ENCODE data around the gene FMNL2. TPM values are rescaled to one million over a fixed set of nuclear protein-coding genes. Genes with fewer than 3 reads are reported as not detected.

FMNL2 gene
- total RNA-seq, 1 donor from 2014 or later: 108 TPM

- peaks cover 3% of the 10 kb centered on the region for H3K36me3 Mint-ChIP-seq (ENCODE audit: insufficient read depth)
- TF ChIP-seq, protein P1, sequence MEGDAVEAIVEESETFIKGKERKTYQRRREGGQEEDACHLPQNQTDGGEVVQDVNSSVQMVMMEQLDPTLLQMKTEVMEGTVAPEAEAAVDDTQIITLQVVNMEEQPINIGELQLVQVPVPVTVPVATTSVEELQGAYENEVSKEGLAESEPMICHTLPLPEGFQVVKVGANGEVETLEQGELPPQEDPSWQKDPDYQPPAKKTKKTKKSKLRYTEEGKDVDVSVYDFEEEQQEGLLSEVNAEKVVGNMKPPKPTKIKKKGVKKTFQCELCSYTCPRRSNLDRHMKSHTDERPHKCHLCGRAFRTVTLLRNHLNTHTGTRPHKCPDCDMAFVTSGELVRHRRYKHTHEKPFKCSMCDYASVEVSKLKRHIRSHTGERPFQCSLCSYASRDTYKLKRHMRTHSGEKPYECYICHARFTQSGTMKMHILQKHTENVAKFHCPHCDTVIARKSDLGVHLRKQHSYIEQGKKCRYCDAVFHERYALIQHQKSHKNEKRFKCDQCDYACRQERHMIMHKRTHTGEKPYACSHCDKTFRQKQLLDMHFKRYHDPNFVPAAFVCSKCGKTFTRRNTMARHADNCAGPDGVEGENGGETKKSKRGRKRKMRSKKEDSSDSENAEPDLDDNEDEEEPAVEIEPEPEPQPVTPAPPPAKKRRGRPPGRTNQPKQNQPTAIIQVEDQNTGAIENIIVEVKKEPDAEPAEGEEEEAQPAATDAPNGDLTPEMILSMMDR (IDR thresholded peaks at IDR 0.05; ENCODE audit: unreplicated experiment): no peak
- H3K4me1 Mint-ChIP-seq (ENCODE audit: low read depth): peaks cover 38% of the 10 kb centered on the region
- peaks cover 9% of the 10 kb centered on the region for H3K9me3 Mint-ChIP-seq (ENCODE audit: low read depth)
- H3K27me3 Mint-ChIP-seq: no peaks in the 10 kb centered on the region
- no peak overlapping the region for H3K27ac Mint-ChIP-seq
- H3K4me3 Mint-ChIP-seq (ENCODE audit: low read depth): no peak overlapping the region
- DNase-seq (ENCODE audit: low spot score, unreplicated experiment): no peak
Measured at GRCh38 chr2:152455738-152456137, 120.8 kb downstream of the FMNL2 start.

GRCh38 chr2:152456262-152456661 is 121.3 kb downstream of the FMNL2 start:
- H3K27ac Mint-ChIP-seq: no peak overlapping the region
- no peak for DNase-seq (ENCODE audit: low spot score, unreplicated experiment)
- TF ChIP-seq, protein P1 (IDR thresholded peaks at IDR 0.05; ENCODE audit: unreplicated experiment): no peak
- H3K4me3 Mint-ChIP-seq (ENCODE audit: low read depth): no peak overlapping the region
- peaks cover 40% of the 10 kb centered on the region for H3K4me1 Mint-ChIP-seq (ENCODE audit: low read depth)
- peaks cover 3% of the 10 kb centered on the region for H3K36me3 Mint-ChIP-seq (ENCODE audit: insufficient read depth)
- H3K27me3 Mint-ChIP-seq: no peaks in the 10 kb centered on the region
- H3K9me3 Mint-ChIP-seq (ENCODE audit: low read depth): peaks cover 9% of the 10 kb centered on the region

DNA sequence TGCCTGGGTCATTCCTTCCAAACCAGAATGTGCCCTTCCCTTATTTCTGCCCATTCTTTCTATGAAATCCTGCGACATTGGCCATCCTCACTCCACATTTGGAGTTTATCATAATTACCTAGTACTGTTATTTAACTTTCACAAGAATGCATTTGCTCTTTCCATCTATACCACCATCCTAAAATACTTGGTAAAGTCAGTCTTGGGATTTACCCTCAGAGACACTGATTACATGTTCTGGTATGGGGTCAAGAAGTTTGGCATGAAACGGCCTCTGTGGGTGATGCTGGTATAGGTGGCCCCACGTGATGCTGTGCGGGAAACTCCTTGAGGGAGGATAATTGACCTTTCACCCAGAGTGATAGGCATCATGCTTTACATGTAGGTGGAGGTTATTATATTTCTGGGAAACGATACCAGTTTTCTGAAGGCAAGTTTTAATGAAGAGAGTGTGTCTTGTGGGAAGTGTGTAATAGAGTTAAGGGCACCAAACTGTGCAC is 123.5 kb downstream of the FMNL2 start:
- peak overlapping the region; percentile 17 for H3K27ac Mint-ChIP-seq
- H3K9me3 Mint-ChIP-seq (ENCODE audit: low read depth): peaks cover 9% of the 10 kb centered on the region
- peaks cover 28% of the 10 kb centered on the region for H3K4me1 Mint-ChIP-seq (ENCODE audit: low read depth)
- TF ChIP-seq, protein P1 (IDR thresholded peaks at IDR 0.05; ENCODE audit: unreplicated experiment): no peak
- peaks cover 3% of the 10 kb centered on the region for H3K36me3 Mint-ChIP-seq (ENCODE audit: insufficient read depth)
- no peaks in the 10 kb centered on the region for H3K27me3 Mint-ChIP-seq
- DNase-seq (ENCODE audit: low spot score, unreplicated experiment): no peak
- no peak overlapping the region for H3K4me3 Mint-ChIP-seq (ENCODE audit: low read depth)

DNA sequence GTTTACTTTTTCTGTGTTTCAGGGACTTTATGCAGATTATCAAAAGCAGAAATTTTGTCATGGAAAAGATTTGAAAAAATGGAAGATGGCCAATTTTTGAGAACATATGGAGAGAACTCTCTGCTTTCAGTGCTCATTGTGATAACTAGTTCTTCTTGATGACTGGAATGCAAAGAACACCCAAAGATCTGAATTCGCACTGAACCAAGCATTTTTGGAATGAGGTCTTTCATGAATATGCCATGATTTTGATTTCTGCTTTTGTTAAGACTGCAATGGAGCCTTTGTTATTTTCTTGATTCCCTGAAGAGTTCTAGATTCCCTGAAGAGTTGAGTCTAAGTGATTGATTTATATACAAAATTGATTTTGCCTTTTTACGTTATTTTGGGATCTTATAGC is 124.1 kb downstream of the FMNL2 start:
- Mint-ChIP-seq H3K4me3 (ENCODE audit: low read depth) (no peak overlapping the region), H3K4me1 (ENCODE audit: low read depth) (peaks cover 25% of the 10 kb centered on the region), H3K27ac (peak overlapping the region; percentile 17), H3K36me3 (ENCODE audit: insufficient read depth) (peaks cover 3% of the 10 kb centered on the region), H3K9me3 (ENCODE audit: low read depth) (peaks cover 9% of the 10 kb centered on the region), H3K27me3 (no peaks in the 10 kb centered on the region)
- DNase-seq (ENCODE audit: low spot score, unreplicated experiment): no peak
- TF ChIP-seq, protein P1 (IDR thresholded peaks at IDR 0.05; ENCODE audit: unreplicated experiment): no peak

- no peak overlapping the region for H3K4me3 Mint-ChIP-seq (ENCODE audit: low read depth)
- TF ChIP-seq, protein P1 (IDR thresholded peaks at IDR 0.05; ENCODE audit: unreplicated experiment): no peak
- no peak overlapping the region for H3K27ac Mint-ChIP-seq
- peaks cover 3% of the 10 kb centered on the region for H3K36me3 Mint-ChIP-seq (ENCODE audit: insufficient read depth)
- peaks cover 23% of the 10 kb centered on the region for H3K4me1 Mint-ChIP-seq (ENCODE audit: low read depth)
- peaks cover 9% of the 10 kb centered on the region for H3K9me3 Mint-ChIP-seq (ENCODE audit: low read depth)
- DNase-seq (ENCODE audit: low spot score, unreplicated experiment): no peak
- no peaks in the 10 kb centered on the region for H3K27me3 Mint-ChIP-seq
Measured at GRCh38 chr2:152460567-152460966, 125.6 kb downstream of the FMNL2 start.
